Left hindlimb (tissue), 1 donor: ENCODE data around the gene GNAO1.

Experiments
- DNase-seq: peaks from one replicate; pipeline ENCODE4 v3.0.0-alpha.2; 2018

GNAO1 gene

DNA sequence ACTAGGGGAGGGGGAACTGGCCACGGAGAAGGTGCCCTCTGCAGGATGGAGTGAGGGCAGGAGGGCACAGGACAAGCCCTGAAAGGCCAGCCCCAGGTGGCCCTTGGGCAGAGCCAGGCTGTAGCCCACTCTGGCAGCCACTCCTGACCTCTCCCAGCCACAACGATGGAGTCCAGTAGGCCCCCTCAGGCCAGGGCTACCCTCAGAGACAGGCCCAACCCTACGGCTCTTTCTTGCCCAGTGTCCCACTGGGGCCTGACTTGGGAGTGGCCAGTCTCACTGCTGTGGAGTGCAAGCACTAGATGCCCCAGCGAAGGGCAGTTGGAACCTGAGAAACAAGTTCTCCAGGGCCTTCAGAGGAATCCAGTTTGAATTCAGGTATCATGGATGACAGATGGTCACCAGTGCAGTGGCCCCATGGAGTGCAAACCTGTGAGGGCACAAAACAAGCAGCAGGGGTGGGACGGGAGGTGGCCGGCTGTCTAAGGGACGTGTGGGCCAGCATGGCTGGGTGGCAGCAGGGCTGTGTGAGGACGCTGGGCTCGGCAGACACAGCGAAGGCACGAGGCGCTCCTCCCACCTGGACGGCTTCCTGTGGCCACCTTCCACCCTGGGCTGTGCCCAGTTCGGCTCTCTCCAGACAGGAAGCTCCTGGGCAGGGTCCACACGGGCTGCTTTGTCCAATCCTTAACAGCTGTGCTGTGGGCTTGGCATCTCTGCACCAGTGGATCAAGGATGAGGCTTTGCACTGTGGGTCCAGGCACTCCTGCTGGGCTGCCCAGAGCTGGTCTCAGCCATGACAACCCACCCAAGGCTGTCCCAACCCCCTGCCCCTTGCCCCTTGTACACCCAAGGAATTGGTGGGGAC lies 162.0 kb downstream of the GNAO1 start:
- peak; percentile 9 for DNase-seq

- DNase-seq, result no peak
These were observed 162.7 kb downstream of the GNAO1 start for GRCh38 chr16:56354016-56354415.

DNA sequence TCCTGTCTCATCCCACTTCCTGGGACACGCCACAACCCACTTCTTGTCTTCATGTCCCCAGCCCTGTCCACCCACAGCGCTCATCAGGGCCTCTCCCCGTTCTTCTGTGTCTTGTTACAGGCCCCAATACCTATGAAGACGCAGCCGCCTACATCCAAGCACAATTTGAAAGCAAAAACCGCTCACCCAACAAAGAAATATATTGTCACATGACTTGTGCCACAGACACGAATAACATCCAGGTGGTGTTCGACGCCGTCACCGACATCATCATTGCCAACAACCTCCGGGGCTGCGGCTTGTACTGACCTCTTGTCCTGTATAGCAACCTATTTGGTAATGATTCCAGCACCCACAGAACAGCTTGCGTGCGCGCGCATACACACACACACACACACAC lies 163.5 kb downstream of the GNAO1 start:
- DNase-seq, result peak; percentile 15

GRCh38 chr16:56355221-56355620 lies 163.9 kb downstream of the GNAO1 start:
- DNase-seq, result peak; percentile 25

- peak; percentile 26 for DNase-seq
These were observed 164.5 kb downstream of the GNAO1 start for GRCh38 chr16:56355786-56356275.

- DNase-seq, result peak; percentile 88
These were observed 165.3 kb downstream of the GNAO1 start for GRCh38 chr16:56356276-56357240.

- no peak for DNase-seq
These were observed 166.0 kb downstream of the GNAO1 start for GRCh38 chr16:56357241-56357764.

GRCh38 chr16:56357765-56358322 lies 166.6 kb downstream of the GNAO1 start:
- no peak for DNase-seq

- no peak for DNase-seq
These were observed 169.1 kb downstream of the GNAO1 start for GRCh38 chr16:56360117-56361008.

- no peak for DNase-seq
These were observed 170.9 kb downstream of the GNAO1 start for GRCh38 chr16:56362057-56362655.

GRCh38 chr16:56362706-56363105 lies 171.4 kb downstream of the GNAO1 start:
- DNase-seq, result no peak

DNA sequence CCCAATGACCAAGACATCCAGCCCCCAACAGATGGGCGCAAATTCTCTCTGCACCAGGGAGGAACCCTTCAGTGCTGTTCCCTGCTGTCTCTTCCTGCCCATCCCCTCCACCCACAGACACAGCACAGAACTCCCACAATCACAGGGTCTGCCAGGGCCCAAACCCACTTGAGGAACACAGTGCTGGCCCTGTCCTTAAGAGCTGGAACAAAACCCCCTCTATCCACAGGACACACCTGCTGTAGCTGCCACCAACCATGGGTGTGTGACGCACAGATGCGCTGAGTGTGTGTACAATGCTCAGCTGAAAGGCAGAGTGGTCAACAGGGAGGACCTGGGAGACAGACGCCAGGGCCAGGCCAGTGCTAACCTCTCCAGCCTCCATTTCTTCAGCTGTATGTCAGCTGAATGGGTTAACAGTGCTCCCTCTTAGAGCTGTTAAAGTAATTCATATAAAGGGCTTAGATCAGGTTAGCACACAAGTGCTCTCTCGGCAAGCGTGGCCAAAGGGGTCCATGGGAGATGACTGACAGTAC lies 172.0 kb downstream of the GNAO1 start:
- no peak for DNase-seq

DNA sequence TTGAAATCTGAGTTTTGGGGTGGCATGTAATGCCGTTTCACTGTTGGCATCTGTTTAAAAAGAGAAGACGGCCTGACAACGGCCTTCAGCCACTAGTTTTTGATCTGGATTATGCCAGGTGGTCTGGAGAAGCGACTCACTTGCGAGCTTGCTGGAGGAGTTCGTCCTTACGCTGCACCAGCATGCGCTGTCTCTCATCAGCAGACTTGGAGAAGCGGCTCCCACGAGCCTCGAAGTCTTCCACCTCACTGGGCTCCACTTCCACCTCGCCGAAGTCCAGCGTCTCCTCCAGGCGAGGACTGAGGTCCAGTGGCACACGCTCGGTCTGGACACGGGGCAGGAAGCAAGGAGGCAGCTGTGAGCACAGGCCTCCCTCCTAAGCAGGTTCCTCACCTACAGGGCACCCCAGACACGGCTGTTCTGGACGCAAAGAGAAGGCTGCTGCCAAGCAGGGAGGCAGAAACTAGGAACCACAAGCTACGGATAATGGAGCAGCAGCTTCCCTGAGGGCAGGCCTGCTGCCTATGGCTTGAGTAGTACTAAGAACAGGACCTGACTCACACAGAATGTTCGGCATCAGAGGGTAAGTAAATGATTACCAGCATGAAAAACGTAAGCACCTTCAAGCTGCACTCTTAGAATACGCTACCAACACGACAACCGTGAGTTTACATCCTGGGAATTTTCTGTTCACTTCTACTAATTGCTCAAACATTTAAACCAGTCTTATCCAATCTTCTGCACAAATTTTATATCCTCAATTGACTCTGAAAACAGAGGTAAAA lies 172.7 kb downstream of the GNAO1 start:
- DNase-seq, result no peak

GRCh38 chr16:56364865-56365264 lies 173.6 kb downstream of the GNAO1 start:
- DNase-seq, result no peak

DNA sequence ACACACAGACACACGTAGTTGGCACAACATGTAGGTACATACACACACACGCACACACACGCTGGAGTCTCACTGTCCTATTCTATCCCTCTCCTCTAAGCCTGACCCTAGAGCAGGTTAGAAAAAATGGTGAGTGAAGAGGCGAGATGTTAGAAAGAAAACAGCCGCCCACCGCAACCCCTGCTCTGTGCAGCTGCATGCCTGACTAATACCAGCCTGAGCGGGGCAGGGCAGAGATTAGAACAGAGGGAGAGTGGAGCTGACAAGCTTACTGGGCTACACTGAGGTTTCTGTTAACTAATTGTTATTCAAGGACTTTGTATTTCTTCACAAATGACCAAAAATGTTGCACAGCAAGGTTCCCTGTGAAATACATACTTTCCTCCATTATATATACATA lies 174.3 kb downstream of the GNAO1 start:
- no peak for DNase-seq

DNA sequence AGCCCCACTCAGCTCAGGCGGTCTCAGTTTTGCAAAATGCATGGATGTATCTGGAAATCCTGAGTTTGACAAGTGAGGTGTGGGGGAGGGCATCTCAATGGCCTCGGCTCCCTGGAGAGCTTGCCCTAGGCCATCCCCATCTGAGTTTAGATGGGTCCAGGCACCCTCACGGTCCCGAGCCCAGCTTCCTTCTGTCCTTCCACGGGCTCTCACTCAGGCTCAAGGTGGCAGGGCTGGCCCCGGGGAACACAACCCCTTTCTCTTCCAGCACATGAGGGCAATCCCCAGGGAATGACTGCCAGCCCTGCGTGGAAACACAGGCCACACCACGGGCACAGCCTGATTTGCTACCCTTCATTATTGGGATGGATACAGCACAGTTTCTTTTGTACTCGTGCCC lies 175.7 kb downstream of the GNAO1 start:
- no peak for DNase-seq

GRCh38 chr16:56367764-56368163 lies 176.5 kb downstream of the GNAO1 start:
- no peak for DNase-seq

DNA sequence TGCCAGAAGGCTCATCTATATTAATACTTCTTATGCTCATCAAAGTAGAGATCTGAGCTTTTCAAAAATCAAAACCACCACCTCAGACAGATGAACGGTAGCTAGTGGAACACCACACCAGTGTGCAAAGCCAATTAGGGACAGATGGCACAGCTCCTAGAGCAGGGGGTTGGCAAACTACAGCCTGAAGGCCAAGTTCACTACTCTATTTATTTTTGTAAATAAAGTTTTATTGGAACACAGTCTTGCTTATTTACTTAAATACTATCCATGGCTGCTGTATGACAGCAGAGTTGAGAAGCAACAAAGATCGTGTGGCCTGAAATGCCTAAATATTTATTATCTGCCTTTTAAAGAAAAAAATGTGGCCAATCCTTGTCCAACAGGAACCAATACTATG lies 177.3 kb downstream of the GNAO1 start:
- no peak for DNase-seq

GRCh38 chr16:56369202-56369601 lies 177.9 kb downstream of the GNAO1 start:
- no peak for DNase-seq

DNA sequence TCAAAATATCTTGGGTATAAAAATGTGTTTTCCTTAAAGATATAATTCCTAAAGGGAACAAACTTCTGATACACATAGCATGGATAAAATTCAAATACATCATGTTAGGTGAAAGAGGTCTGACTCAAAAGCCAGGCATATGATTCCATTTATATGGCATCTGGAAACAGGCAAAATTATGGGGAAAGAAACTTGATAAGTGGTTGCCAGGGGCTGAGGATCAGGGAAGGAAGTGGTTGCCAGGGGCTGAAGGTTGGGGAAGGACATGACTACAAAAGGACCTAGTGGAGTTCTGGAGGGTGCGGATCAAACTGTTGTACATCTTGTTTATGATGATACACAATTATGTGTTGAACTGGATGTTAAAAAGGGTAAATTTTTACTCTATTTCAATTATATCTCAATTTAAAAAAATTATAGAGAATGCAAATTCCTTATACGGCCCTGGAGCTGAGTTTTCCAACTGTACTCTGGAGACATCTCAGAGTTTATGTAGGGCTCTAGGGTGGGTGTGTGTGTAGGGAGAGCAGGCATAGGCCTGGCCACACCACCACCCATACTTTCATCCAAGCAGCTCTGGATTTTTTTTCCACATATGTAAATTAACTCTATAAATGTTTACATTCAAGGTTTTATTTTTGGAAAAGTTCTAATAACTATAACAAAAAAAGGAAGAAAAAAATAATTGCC lies 179.0 kb downstream of the GNAO1 start:
- DNase-seq, result no peak
